ENCODE data around the gene FHAD1.

The FHAD1 gene

DNA sequence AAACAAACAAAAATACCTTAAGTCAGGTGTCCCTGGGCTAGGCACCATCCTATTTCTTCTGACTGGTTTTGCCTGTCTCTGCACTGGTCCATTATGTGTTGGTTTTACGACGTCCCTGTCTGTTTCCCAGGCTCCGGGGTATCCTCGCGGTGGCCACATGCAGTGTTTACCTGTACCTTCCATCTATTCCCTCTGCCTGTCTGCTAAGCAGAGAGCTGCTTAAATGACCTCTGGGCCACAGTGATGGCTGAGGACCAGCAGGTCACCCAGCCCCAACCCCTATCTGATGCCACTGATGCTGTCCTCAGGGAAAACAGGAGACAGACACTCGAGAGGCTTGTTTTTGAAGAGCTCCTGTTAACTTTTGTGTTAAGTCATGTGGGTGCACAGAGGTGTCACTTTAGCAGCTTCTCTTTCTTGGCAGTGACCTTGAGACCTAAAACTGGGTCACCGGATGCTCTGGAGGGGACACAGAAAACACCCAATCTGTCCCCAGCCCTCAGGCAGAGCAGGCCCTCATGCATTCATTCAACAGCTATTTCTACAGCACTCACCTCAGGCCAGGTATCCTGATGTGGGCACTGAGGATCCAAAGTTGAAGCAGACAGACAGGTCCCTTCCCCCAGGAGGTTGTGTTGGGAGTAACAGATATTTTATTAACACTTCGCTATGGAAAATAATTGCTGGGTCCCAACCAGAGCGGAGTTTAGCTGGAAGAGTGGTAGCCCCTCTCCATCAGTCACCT, 158.3 kb downstream of the FHAD1 start:
- DNase-seq = no peak

- DNase-seq = no peak
Measured at GRCh38 chr1:15406614-15407559, 159.9 kb downstream of the FHAD1 start.

DNA sequence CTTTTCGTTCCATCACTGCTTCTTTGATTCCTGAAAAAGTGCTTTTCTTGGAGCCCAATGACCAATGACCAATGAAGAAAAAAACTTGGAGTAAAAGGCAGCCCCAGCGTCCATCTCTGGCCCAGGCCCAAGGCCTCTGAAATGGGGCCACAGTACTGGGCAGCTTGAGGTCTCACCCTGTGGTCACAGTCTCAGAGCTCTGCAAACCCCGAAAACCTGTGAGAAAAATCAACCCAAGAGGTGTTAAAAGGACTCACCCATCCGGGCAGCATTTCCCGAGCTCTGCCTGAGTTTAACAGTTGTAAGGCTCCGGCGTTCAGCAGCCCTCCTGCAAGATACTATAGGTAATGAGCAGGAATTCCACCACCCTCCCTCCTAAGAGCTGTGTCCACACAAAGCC, 160.6 kb downstream of the FHAD1 start:
- no peak for DNase-seq

- DNase-seq = no peak
Measured at GRCh38 chr1:15408890-15409387, 161.9 kb downstream of the FHAD1 start.

- peak; percentile 84 for DNase-seq
Measured at GRCh38 chr1:15409388-15410222, 162.6 kb downstream of the FHAD1 start, which contains the start of gene EFHD2. EFHD2 (plus strand) TSS chr1:15409888; CDS start chr1:15409972, 84 bp downstream.

GRCh38 chr1:15410223-15410883, 163.3 kb downstream of the FHAD1 start:
- no peak for DNase-seq

- DNase-seq = no peak
Measured at GRCh38 chr1:15410884-15411245, 163.8 kb downstream of the FHAD1 start.

DNA sequence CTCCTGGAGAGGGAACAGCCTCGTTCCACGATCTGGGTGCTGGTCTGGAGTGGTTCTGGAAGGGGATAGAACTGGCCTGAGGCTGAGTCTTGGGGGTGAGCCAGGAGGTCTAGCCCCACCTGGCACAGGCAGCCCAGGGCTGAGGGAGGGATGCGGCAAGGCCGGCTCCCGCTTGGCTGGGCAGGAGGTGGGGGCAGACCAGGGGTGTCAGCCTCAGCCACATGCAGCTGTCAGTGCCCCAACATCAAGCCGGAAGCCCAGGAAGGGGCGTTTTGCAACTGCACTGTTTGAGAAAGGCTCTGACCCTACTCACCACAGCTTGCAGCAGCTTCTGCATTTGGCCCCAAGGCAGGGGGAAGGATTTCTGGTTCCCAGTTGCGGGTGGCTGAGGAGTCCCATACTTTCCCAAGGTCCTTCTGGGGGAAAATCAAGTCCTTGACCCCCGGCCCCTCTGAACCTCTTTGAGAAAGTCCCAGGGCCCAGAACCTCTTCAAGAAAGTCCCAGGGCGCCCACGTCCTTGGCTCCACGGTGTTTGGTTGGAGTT, 164.6 kb downstream of the FHAD1 start:
- no peak for DNase-seq

DNA sequence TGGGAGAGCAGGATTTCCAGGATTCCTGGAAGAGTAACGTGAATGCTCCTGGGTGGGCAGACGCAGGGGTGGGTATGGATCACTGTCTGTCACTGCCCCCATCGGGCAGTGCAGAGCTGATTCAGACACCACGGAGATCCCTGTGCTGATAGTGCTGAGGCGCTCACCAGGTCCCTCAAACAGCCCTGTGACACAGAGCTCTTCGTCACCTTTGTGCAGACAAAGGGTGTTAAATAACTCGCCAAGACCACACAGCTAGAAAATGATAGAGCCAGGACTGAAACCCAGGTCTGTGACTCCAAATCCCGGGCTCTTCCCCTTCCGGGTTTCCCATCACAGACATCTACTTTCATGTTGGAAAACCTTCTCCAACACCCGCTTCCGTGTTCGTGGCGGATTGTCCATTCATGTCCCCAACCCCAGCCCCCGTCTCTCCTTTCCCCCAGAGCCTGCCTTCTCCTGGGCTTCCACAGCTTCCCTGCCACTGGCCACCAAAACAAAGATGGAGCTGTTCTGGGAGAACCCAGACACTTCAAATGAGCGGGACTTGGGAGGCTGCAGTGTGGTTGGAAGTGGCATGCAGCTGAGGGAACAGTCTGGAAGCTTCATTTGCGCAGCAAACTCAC, 165.3 kb downstream of the FHAD1 start:
- no peak for DNase-seq

GRCh38 chr1:15412843-15413242, 165.8 kb downstream of the FHAD1 start:
- no peak for DNase-seq

GRCh38 chr1:15413563-15414444, 166.8 kb downstream of the FHAD1 start:
- no peak for DNase-seq

GRCh38 chr1:15414445-15414983, 167.5 kb downstream of the FHAD1 start:
- no peak for DNase-seq

GRCh38 chr1:15417059-15417934, 170.3 kb downstream of the FHAD1 start:
- DNase-seq = no peak

DNA sequence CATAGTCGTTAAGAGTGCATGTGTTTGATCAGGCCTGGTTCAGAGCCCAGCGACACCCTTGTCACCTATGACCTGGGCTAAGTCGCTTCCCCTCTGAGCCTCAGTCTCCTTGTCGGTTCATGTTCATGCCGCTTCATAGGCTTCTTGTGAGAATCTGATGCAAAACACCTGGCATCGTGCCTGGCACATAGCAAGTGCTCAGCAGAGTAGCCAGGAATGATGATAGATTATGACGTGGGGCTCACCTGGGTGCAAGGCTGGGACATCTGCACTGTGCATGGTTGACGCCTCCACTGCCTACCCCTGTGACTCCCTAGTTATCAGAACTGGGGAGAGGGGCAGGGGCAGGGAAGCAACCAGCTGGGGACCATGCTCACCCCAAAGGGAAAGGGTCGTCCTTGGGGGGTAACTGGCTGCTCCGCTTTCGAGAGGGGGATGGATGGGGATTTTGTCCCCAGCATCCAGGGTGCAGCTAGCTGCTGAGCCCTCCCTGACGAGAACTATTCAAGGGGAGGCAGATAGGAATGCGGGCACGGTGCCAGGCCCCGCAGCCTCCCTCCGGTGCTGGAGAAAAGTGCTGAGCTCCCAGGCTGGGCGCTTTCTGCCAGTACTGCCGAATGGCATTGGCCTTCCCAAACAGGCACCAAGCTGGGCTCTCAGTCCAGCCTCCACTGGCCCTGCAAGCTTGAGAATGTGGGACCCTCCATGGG, 171.9 kb downstream of the FHAD1 start:
- no peak for DNase-seq

GRCh38 chr1:15420853-15421465, 173.9 kb downstream of the FHAD1 start:
- DNase-seq = no peak

GRCh38 chr1:15422871-15423270, 175.8 kb downstream of the FHAD1 start:
- DNase-seq = no peak

DNA sequence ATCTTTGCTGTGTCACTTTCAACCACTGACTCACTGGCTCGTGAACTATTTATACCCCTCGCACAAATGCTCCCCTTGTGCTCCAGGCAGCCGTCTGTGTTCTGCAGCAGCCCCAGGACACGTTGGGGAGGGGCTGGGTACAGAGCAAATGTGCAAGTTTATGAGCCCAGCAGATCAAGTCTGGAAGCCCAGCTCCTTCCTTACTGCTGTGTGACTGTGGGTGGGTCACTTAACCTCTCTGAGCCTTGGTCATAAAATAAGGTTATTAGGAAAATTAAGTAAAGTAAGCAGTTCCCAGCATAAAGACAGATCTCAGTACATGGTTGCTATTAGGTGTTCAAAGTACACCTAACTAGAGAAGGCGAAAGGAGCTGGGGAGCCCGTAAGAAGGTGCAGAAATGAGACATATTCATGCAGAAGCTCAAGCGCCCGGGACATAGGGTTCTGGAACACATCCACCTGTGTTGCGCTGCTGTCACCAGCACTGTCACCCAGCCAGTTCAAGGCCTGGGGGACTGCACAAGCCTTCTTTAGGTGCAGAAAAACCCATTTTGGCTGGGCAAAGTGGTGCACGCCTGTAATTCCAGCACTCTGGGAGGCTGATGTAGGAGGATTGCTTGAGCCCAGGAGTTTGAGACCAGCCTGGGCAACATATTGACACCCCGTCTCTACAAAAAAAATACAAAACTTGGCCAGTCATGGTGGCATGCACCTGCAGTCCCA, 176.5 kb downstream of the FHAD1 start:
- no peak for DNase-seq
